ENCODE results near the gene SEPHS2. TPM values are rescaled to one million over a fixed set of nuclear protein-coding genes. Genes with fewer than 3 reads are reported as not detected.
A peak's percentile ranks its signal among the peaks of the same experiment; 100 is the strongest.

SEPHS2 gene
- total and polyA plus RNA-seq, 2 of the 8 experiments (the other 6 are each of a cell fraction or from before 2014, with no cell fraction given), result 28.2 to 61.8 TPM

DNA sequence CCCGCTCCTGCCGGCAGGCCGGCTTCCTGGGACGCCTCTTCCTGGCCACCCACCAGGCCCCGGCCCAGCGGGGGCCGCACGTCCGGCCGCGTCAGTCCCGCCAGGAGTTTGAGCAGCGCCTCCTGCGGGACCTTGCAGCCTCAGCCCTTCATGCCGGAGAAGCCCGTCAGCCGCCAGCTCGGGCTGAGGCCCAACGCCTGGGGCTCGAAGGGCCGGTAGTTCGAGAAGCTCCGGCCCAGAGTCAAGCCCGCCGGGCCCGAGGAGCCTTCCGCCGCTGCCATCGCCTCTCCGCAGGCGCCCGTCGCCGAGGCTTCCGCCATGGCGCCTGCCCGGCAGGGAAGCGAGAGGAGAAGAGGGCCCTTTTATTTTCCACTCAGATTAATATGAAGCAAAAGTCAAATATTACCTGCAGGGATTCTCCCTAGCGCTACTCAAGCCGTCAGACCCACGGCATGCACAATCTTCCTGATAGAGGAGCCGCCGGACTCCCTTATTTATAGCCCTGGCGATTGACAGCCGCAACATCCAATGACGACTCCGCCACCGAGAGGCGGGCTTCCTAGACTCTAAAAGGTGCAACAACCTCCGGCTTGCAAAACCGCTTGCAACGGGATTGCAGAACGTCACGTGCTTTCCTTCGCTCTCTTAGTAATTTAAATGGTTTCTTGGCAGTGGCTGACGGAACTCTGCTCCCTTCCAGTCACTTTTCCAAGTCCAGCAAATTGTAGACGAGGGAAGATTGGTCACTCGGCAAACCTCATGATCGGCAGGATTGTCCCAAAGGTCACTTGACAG, at the start of gene SEPHS2 (continued):
- TF ChIP-seq GABPA (IDR thresholded peaks at IDR 0.05; ENCODE audit: borderline replicate concordance, insufficient read depth, low read length), result no peak
- TF ChIP-seq POU5F1 (IDR thresholded peaks at IDR 0.05; ENCODE audit: low read depth, low read length), result no peak
- TF ChIP-seq CEBPB (IDR thresholded peaks at IDR 0.05; ENCODE audit: low read depth, low read length), result 0 out of 2 replicates have a peak, but pooled peaks have one; percentile 48
- peak; percentile 84; the same call in 1 of the 2 replicates for TF ChIP-seq TAF1 (IDR thresholded peaks at IDR 0.05; ENCODE audit: low read depth, low read length)
- TF ChIP-seq CBX8 (IDR thresholded peaks at IDR 0.05; ENCODE audit: borderline replicate concordance, low read depth, low read length), result no peak
- peak; percentile 84 for TF ChIP-seq CHD2 (IDR thresholded peaks at IDR 0.05; ENCODE audit: low read length)
- TF ChIP-seq, protein P1, sequence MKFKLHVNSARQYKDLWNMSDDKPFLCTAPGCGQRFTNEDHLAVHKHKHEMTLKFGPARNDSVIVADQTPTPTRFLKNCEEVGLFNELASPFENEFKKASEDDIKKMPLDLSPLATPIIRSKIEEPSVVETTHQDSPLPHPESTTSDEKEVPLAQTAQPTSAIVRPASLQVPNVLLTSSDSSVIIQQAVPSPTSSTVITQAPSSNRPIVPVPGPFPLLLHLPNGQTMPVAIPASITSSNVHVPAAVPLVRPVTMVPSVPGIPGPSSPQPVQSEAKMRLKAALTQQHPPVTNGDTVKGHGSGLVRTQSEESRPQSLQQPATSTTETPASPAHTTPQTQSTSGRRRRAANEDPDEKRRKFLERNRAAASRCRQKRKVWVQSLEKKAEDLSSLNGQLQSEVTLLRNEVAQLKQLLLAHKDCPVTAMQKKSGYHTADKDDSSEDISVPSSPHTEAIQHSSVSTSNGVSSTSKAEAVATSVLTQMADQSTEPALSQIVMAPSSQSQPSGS (IDR thresholded peaks at IDR 0.05; ENCODE audit: low read length), result no peak
- no peak for TF ChIP-seq TCF12 (IDR thresholded peaks at IDR 0.05; ENCODE audit: low read depth, low read length)
- TF ChIP-seq EP300 (IDR thresholded peaks at IDR 0.05; ENCODE audit: borderline replicate concordance in 1 of 2, low read depth in 2 of 2, low read length in 2 of 2), result no peak
- no peak for TF ChIP-seq EGR1 (IDR thresholded peaks at IDR 0.05; ENCODE audit: borderline replicate concordance, low read depth, low read length)
- no peak for TF ChIP-seq TEAD4 (IDR thresholded peaks at IDR 0.05; ENCODE audit: low read depth, low read length)
- TF ChIP-seq RFX5 (IDR thresholded peaks at IDR 0.05; ENCODE audit: borderline replicate concordance, low read depth, low read length), result no peak
- no peak for TF ChIP-seq BRCA1 (IDR thresholded peaks at IDR 0.05; ENCODE audit: low read depth, low read length)
- TF ChIP-seq GTF2F1 (IDR thresholded peaks at IDR 0.05; ENCODE audit: borderline replicate concordance, low read depth, low read length), result no peak
- TF ChIP-seq PHF8 (conservative IDR thresholded peaks at IDR 0.05; ENCODE audit: low read depth, low read length), result peak; percentile 94
- TF ChIP-seq, protein P2, sequence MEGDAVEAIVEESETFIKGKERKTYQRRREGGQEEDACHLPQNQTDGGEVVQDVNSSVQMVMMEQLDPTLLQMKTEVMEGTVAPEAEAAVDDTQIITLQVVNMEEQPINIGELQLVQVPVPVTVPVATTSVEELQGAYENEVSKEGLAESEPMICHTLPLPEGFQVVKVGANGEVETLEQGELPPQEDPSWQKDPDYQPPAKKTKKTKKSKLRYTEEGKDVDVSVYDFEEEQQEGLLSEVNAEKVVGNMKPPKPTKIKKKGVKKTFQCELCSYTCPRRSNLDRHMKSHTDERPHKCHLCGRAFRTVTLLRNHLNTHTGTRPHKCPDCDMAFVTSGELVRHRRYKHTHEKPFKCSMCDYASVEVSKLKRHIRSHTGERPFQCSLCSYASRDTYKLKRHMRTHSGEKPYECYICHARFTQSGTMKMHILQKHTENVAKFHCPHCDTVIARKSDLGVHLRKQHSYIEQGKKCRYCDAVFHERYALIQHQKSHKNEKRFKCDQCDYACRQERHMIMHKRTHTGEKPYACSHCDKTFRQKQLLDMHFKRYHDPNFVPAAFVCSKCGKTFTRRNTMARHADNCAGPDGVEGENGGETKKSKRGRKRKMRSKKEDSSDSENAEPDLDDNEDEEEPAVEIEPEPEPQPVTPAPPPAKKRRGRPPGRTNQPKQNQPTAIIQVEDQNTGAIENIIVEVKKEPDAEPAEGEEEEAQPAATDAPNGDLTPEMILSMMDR (IDR thresholded peaks at IDR 0.05; ENCODE audit: control extremely low read depth in 1 of 3, insufficient read depth in 1 of 3, low read depth in 1 of 3, low read length in 3 of 3), result peak; percentile 28 to 39 (median 33); a peak in 3 of 4 replicates
- no peak for TF ChIP-seq KDM1A (IDR thresholded peaks at IDR 0.05; ENCODE audit: borderline replicate concordance, low read length)
- no peak for TF ChIP-seq NANOG (IDR thresholded peaks at IDR 0.05; ENCODE audit: insufficient read depth, low read depth, low read length, poor library complexity, severe bottlenecking)
- no peak for TF ChIP-seq RXRA (IDR thresholded peaks at IDR 0.05; ENCODE audit: insufficient read depth, low read depth, low read length)
